C4-2B (cell line): ENCODE results near the gene CNIH2.

Experiments
- ZFX ChIP-seq: fragments of 450-650 bp; IDR thresholded peaks from 2 replicates; pipeline ENCODE4 v1.6.1; 2017
- TF ChIP-seq, protein P1 (sequence below): fragments of 450-650 bp; conservative IDR thresholded peaks from 2 replicates; pipeline ENCODE4 v1.5.1; 2017; ENCODE audit warnings: mild to moderate bottlenecking

DNA sequence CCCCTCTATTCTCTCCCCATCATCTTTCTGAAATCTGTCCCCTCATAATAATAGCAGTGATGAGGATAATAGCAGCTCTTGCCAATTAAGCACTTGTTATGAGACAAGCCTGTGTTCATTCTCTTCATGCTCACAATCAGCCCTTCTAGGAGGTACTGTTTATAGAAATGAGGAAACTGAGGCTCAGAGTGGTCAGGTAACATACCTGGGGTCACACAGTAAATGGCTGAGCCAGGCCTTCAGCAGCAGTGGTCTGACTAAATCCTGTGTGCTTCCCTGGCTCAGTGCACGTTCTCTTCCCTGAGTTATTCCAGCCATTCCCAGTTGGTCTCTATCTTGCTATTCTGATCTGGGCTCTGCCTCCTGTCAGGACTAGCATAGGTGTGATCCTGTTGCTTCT lies 3.8 kb upstream of the CNIH2 start:
- TF ChIP-seq, protein P1, sequence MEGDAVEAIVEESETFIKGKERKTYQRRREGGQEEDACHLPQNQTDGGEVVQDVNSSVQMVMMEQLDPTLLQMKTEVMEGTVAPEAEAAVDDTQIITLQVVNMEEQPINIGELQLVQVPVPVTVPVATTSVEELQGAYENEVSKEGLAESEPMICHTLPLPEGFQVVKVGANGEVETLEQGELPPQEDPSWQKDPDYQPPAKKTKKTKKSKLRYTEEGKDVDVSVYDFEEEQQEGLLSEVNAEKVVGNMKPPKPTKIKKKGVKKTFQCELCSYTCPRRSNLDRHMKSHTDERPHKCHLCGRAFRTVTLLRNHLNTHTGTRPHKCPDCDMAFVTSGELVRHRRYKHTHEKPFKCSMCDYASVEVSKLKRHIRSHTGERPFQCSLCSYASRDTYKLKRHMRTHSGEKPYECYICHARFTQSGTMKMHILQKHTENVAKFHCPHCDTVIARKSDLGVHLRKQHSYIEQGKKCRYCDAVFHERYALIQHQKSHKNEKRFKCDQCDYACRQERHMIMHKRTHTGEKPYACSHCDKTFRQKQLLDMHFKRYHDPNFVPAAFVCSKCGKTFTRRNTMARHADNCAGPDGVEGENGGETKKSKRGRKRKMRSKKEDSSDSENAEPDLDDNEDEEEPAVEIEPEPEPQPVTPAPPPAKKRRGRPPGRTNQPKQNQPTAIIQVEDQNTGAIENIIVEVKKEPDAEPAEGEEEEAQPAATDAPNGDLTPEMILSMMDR, result no peak
- TF ChIP-seq ZFX, result no peak
